ENCODE results near the gene SDE2.

- TF ChIP-seq POLR2A (IDR thresholded peaks at IDR 0.05) (no peak), CTCF (IDR thresholded peaks at IDR 0.05) (no peak)
Measured at GRCh38 chr1:226047495-226047894, 48.4 kb upstream of the SDE2 start.

Measured in ovary (tissue), 3 donors.